ENCODE data around the gene AP3S2.
"Not testable (repeated sequence)": the region's sequence is repeated elsewhere in the genome, so short reads cannot be mapped to it uniquely, and the experiment has no call there.

The AP3S2 gene

GRCh38 chr15:89864958-89865739 is 28.6 kb downstream of the AP3S2 start:
- DNase-seq (ENCODE audit: low spot score): no peak

- no peak for DNase-seq (ENCODE audit: low spot score)
Measured at GRCh38 chr15:89863918-89864317, 29.9 kb downstream of the AP3S2 start.

GRCh38 chr15:89860891-89861290 is 32.9 kb downstream of the AP3S2 start:
- peak; percentile 17 for DNase-seq (ENCODE audit: low spot score)

- DNase-seq (ENCODE audit: low spot score): no peak
Measured at GRCh38 chr15:89860431-89860830, 33.4 kb downstream of the AP3S2 start.

- peak; percentile 65 for DNase-seq (ENCODE audit: low spot score)
Measured at GRCh38 chr15:89858661-89859458, 34.9 kb downstream of the AP3S2 start.

GRCh38 chr15:89857673-89858072 is 36.1 kb downstream of the AP3S2 start:
- DNase-seq (ENCODE audit: low spot score): peak; percentile 55

- no peak for DNase-seq (ENCODE audit: low spot score)
Measured at GRCh38 chr15:89855948-89856347, 37.8 kb downstream of the AP3S2 start.

GRCh38 chr15:89854863-89855262 is 38.9 kb downstream of the AP3S2 start:
- not testable (repeated sequence) for DNase-seq (ENCODE audit: low spot score)

- DNase-seq (ENCODE audit: low spot score): no peak
Measured at GRCh38 chr15:89852342-89852995, 41.3 kb downstream of the AP3S2 start.

- no peak for DNase-seq (ENCODE audit: low spot score)
Measured at GRCh38 chr15:89851673-89852341, 42.0 kb downstream of the AP3S2 start.

- DNase-seq (ENCODE audit: low spot score): no peak
Measured at GRCh38 chr15:89848970-89849292, 44.9 kb downstream of the AP3S2 start.

- no peak for DNase-seq (ENCODE audit: low spot score)
Measured at GRCh38 chr15:89847101-89847500, 46.7 kb downstream of the AP3S2 start.

- no peak for DNase-seq (ENCODE audit: low spot score)
Measured at GRCh38 chr15:89845305-89845893, 48.4 kb downstream of the AP3S2 start.

- no peak for DNase-seq (ENCODE audit: low spot score)
Measured at GRCh38 chr15:89841962-89842361, 51.8 kb downstream of the AP3S2 start.

GRCh38 chr15:89841306-89841705 is 52.5 kb downstream of the AP3S2 start:
- no peak for DNase-seq (ENCODE audit: low spot score)

GRCh38 chr15:89839167-89839810 is 54.5 kb downstream of the AP3S2 start:
- DNase-seq (ENCODE audit: low spot score): no peak

- no peak for DNase-seq (ENCODE audit: low spot score)
Measured at GRCh38 chr15:89837830-89838178, 56.0 kb downstream of the AP3S2 start.

- DNase-seq (ENCODE audit: low spot score): no peak
Measured at GRCh38 chr15:89837134-89837829, 56.5 kb downstream of the AP3S2 start.

GRCh38 chr15:89836267-89837133 is 57.3 kb downstream of the AP3S2 start:
- DNase-seq (ENCODE audit: low spot score): no peak

GRCh38 chr15:89835176-89835564 is 58.6 kb downstream of the AP3S2 start:
- DNase-seq (ENCODE audit: low spot score): no peak

Measured in HuH-7 (cell line).